HG02642 (cell line): Measurements from ENCODE around the gene GNB2.
"Not testable (repeated sequence)": the region's sequence is repeated elsewhere in the genome, so short reads cannot be mapped to it uniquely, and the experiment has no call there.

ENCODE experiments used
- ATAC-seq: cut with Tn5 transposase; IDR thresholded peaks from one replicate; pipeline ENCODE4 v1.9.1; 2021; ENCODE audit warnings: mild to moderate bottlenecking; ENCODE audit not compliant: unreplicated experiment, poor library complexity

Gene GNB2

DNA sequence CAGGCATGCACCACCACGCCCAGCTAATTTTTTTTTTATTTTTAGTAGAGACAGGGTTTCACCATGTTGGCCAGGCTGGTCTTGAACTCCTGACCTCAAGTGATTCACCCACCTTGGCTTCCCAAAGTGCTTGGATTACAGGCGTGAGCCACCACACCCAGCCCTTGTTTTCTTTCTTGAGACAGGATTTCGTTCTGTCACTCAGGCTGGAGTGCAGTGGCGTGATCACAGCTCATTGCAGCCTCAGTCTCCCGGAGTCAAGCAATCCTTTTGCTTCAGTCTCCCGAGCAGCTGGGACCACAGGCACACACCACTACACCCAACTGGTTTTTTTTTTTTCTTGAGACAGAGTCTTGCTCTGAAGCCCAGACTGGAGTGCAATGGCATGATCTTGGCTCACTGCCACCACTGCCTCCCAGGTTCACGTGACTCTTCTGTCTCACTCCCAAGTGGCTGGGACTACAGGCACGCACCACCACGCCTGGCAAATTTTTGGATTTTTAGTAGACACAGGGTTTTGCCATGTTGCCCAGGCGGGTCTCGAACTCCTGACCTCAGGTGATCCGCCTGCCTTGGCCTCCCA is 11.3 kb upstream of the GNB2 start:
- not testable (repeated sequence) for ATAC-seq

DNA sequence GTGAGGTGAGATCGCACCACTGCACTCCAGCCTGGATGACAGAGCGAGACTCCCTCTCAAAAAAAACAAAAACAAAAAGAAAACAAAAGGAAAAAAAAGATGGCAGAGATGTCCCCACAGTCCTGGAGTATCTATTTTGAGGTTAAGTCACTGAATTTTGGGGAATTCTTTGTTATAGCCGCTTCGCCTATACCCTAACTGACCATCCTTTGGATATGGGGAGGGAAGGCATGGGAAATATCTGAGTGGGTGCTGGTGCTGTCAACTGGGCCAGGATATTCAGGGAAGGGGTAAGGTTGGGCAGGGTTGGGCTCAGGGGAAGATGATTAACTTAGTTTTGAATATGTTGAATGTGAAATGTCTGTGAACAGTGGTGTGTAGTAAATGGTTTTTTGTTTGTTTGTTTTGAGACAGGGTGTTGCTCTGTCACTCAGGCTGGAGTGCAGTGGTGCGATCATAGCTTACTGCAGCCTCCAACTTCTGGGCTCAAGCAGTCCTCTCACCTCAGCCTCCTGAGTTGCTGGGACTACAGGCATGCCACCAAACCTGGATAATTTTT is 8.3 kb upstream of the GNB2 start:
- ATAC-seq = no peak

DNA sequence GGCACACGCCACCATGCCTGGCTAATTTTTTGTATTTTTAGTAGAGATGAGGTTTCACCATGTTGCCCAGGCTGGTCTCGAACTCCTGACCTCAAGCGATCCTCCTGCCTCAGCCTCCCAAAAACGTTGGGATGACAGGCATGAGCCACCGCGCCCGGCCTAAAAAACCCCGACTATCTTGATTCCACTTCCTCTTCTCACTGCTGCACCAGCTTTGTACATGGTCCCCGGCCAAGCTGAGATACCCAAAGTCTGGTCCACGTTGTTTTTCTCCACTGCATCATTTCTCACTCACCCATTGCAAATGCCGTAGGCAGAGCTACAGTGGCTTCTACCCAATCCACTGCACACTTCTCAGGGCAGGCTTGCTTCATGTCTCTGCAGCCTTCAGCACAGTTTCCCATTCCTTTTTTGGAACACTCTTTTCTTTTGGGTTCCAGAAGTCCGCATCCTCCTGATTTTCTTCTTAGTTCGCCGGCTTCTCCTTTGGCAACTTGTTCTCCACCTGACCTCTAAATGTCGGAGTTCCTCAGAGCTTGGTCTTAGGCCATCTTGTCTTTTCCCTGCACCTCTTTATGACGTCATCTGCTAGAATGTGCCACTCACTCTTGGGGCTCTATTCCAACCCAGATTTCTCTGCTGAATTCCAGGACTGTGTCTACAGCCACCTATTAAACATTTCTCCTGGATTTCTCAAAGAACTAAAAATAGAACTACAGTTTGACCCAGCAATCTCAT is 6.0 kb upstream of the GNB2 start:
- ATAC-seq = no peak

DNA sequence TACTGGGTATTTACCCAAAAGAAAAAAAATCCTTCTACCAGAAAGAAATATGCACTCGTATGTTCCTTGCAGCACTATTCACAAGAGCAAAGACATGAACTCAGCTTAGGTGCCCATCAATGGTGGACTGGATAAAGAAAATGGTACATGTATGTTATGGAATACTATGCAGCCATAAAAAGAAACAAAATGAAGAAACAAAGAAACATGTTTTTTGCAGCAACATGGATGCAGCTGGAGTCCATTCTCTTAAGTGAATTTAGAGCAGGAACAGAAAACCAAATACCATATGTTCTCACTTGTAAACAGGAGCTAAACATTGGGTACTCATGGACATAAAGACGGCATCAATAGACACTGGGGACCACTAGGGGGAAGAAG is 5.5 kb upstream of the GNB2 start:
- ATAC-seq = no peak

DNA sequence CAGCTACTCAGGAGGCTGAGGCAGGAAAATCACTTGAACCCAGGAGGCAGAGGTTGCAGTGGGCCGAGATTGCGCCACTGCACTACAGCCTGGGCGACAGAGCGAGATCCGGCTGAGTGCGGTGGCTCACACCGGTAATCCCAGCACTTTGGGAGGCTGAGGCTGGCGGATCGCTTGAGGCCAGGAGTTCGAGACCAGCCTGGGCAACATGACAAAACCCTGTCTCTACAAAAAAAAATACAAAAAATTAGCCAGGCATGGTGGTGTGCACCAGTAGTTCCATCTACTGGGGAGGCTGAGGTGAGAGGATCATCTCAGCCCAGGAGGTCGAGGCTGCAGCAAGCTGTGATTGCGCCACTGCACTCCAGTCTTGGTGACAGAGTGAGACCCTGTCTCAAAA is 4.4 kb upstream of the GNB2 start:
- ATAC-seq = not testable (repeated sequence)

DNA sequence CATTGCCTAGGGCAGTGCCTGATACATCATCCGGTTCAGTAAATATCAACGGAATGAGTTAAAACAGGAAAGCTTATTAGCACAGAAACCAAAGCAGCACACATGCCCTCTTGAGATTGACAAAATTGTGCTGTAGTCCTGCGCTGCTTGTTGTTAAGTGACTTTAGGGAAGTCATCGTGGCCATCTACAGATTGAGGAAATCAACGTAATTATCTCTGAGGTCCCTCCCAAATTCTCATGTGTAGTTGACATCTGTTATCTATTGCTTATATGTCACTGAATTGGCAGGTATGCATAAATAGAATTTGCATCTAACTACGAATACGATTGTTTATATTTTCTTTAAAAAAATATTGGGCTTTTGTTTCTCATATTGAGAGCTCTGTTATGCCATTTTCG is 3.5 kb upstream of the GNB2 start:
- ATAC-seq = no peak

DNA sequence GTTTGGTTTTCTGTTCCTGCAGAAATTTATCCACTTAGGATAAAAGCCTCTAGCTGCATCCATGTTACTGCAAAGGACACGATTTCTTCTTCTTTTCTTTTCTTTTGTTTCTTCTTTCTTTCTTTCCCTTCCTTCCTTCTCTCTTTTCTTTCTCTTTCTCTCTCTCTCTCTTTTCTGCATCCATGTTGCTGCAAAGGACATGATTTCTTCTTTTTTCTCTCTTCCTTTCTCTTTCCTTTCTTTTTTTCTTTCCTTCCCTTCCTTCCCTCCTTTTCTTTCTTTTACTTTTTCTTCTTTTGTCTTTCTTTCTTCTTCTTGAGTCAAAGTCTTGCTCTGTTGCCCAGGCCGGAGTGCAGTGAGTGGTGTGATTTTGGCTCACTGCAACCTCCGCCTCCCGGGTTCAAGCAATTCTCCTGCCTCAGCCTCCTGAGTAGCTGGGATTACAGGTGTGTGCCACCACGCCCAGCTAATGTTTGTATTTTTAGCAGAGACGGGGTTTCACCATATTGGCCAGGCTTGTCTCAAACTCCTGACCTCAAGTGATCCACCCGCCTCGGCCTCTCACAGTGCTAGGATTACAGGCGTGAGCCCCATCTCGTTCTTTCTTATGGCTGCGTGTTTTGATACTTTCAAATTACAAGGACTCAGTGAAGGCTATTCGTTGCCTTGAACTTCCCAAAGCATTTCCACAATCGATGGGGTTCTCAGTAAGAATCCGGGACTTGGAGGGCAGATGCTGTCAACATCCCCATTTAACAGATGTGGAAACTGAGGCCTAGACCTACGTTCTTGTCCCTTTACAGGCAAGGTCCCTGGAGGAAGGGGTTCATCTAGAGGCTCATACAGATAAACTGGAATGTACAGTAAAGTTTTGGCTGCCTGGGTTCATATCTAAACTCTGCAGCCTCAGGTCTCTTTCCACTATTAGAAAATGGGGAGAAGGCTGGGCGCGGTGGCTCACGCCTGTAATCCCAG is 1.9 kb upstream of the GNB2 start:
- no peak for ATAC-seq

DNA sequence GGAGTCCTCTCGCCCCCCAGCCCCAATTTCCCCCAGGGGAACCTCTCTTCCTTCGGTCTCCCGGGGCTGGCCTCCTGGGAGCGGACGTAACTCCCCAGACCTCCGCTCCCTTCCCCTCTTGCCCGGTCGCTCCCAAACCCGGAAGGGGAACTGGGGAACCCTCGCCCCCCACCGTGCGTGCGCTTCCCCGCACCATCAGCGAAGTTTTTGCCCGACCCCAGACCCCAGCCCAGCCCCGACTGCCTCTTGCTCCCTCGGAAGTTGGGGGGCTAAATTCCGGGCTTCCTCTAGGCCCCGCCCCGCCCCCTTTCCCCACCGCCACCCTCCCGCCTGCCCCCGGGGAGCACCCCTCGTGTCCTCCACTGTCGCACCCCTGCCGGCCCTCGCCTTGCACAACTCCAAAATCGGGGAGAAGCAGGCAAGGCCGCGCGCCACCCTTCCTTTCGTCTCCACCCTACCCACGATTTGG is 436 bp downstream of the GNB2 start:
- ATAC-seq = peak; percentile 6

- ATAC-seq = no peak
These were observed 1.0 kb downstream of the GNB2 start for GRCh38 chr7:100674411-100675104.

GRCh38 chr7:100675105-100675451 is 1.5 kb downstream of the GNB2 start:
- ATAC-seq = no peak

DNA sequence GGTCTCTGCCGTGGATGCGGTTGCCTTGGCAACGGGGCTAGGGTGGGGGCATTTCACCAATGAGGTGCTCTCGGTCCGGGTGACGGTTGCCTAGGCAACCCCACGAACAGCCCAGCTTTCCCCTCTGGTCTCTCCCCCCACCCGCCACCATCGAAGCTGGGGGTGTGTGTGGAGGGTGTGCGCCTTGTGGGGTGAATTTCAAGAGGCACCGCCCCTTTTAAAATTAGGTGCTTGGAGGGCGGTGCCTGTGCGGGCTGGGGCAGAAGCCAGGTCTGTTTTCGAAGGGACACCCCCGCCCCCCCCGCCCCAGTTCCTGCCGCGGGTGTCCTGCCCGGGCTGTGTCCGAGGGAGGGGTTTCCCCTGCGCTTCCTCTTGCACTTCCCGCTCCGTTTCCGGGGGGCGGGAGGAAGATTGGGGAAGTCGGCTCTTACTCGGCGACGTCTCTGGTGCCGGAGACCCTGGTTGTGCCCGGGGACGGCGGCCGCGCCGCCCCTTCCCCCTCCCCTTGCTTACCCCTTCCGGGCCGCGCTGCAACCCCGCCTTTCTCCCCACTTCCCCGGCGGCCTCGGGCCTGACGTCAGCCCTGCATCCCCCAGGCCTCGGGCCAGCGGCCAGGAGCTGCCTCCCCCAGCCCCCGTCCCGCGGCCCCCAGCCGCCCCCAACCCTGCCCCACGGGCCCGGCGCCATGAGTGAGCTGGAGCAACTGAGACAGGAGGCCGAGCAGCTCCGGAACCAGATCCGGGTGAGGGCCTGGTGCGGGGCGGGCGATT is 2.2 kb downstream of the GNB2 start:
- ATAC-seq = peak; percentile 30

DNA sequence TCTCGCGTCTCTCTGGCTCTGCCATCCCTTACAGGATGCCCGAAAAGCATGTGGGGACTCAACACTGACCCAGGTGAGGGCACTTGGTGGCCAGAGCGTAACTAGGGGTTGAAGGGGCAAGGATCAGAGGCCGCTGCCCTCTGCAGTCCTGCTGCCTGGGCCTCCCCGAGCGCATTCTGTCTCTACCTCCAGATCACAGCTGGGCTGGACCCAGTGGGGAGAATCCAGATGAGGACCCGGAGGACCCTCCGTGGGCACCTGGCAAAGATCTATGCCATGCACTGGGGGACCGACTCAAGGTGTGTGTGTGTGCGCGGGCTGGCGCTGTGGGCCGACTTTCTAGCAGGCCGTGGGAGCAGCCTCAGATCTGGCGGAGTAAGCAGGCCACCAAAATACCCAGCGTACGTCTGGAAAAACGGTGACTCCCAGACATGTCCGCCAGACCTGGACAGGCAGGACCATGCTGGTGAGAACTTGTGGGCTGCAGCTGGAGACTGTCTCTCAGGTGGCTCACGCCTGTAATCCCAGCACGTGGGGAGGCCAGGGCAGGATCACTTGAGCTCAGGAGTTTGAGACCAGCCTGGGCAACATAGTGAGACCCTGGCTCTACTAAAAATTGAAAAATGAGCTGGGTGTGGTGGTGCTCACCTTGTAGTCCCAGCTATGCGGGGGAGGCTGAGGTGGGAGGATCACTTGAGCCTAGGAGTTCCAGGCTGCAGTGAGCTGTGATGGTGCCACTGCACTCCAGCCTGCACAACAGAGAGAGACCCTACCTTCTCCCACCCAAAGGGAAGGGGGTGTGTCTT is 3.2 kb downstream of the GNB2 start:
- ATAC-seq = no peak

DNA sequence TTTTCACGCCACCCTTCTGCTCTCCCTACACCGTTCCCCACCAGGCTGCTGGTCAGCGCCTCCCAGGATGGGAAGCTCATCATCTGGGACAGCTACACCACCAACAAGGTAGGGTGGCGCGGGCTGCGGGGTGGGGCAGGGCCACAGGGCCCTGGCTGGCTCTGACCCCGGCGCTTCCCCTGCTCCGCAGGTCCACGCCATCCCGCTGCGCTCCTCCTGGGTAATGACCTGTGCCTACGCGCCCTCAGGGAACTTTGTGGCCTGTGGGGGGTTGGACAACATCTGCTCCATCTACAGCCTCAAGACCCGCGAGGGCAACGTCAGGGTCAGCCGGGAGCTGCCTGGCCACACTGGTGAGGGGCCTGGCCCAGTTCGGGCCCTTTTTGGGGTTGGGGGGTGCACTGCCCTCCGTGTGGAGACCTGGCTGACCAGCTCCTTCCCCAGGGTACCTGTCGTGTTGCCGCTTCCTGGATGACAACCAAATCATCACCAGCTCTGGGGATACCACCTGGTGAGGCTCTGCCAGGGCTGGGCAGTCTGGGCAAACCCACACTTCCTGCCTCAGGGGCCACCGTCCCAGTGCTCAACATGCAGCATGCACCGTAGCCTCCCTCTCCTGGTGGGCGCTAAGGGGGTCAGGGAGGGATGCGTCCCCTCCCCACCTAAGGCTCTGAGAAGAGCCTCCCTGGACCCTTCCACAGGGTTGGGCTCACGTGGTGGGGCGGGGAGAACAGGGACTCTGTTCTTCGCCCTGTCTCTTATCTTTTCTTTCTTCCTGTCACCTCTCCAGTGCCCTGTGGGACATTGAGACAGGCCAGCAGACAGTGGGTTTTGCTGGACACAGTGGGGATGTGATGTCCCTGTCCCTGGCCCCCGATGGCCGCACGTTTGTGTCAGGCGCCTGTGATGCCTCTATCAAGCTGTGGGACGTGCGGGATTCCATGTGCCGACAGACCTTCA is 4.0 kb downstream of the GNB2 start:
- ATAC-seq = no peak

- ATAC-seq = no peak
These were observed 4.9 kb downstream of the GNB2 start for GRCh38 chr7:100678291-100678984.

DNA sequence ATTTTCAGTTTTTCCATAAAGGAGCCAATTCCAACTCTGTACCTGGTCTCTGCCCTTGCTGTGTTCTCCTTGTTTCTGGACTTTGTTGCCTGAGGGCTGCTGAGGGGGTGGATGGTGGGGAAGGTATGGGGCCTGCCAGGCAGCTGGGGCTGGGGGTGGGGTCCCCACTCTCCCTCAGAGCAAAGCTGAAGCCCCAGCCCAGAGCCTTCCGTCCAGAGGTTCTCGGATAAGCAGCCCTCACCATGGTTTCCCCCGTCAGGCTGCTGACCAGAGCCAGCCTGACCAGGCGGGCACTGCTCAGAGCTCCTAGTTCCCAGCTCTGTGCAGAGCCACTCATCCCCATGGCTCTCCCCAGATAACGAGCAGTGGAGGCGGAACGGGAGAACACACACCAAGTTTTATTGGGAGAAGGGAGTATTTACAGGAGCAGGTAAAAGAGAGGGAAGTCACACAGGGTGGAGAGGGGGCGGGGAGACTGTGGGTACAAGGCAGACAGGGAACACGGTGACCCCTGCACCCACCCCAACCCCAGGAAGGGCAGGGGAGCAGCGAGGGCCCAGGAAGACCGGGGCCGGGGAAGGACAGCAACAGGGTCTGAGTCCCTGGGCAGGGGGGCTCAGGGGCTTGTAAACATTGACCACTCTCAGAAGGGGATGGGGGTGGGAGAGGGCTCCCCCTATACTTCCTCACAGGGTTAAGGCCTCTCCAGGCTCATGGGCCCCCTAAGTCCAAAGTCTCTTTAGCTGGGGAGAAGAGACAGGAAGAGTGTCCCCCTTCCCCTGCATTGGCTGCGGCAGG is 5.8 kb downstream of the GNB2 start:
- no peak for ATAC-seq

DNA sequence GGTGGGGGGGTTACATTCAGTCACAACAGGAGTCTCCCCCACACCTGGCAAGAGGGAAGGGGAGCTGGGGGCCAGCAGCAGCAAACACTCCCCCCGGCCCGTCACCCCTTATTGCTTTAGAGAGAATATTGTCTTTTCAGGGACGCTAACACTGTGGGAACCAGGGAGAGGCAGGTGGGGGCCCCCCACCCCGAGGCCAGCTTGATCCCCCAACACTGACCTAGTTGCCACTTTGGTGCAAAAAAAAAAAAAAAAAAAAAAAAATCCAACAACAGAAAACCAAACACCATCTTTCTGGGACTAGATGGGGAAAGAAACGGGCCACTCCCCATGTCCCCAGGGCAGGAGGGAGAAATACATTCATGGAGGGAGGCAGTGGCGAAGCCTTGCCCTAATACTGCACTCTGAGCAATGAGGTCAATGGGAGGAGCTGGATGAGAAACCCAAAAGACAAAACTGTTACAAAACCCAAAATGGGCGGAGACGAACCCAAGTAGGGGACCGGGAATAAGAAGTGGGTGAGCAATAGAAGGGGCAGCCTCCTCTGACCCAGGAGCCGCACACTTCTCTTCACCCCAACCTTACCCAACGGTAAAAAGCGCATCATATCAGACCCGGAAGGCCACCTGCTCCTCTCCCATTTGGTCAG is 6.5 kb downstream of the GNB2 start:
- no peak for ATAC-seq
